G401.6 (cell line): Measurements from ENCODE around the gene BRF1.

Experiments used
- FAIRE-seq: peaks from 2 replicates; lab custom pipeline; 2012; peaks lifted over from hg19 to GRCh38; lab: Jason Lieb, UNC

The BRF1 gene

GRCh38 chr14:105224845-105225570 is 75.8 kb downstream of the BRF1 start:
- no peak for FAIRE-seq

DNA sequence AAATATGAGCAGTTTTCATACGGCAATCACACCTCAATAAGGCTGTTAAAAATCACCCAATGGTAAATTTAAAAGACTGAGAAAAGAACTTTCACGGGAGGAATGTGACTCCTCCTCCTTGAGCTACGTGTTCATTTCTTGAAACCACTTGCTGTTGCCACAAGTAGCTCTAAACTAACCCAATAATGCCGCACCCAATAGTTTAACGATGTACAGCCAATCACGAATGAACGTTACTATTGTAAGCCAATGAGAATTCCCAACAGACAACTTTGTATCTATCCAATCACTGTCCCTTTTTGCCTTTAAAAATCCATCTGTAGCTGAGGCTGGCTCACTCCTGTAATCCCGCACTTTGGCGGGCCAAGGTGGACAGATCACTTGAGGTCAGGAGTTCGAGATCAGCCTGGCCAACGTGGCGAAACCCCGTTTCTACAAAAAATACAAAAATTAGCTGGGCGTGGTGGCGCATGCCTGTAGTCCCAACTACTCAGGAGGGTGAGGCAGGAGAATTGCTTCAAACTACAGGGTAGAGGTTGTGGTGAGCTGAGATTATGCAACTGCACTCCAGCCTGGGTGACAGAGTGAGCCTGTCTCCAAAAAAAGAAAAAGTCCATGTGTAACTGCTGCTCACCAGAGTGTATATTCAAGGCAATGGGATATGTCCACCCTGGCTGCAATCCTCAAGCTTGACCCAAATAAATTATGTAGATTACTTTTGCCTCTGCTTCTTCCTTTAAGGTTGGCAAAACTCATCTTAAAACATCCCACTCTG is 76.8 kb downstream of the BRF1 start:
- FAIRE-seq: no peak

- FAIRE-seq: no peak
These were observed 77.5 kb downstream of the BRF1 start for GRCh38 chr14:105223260-105223659.

DNA sequence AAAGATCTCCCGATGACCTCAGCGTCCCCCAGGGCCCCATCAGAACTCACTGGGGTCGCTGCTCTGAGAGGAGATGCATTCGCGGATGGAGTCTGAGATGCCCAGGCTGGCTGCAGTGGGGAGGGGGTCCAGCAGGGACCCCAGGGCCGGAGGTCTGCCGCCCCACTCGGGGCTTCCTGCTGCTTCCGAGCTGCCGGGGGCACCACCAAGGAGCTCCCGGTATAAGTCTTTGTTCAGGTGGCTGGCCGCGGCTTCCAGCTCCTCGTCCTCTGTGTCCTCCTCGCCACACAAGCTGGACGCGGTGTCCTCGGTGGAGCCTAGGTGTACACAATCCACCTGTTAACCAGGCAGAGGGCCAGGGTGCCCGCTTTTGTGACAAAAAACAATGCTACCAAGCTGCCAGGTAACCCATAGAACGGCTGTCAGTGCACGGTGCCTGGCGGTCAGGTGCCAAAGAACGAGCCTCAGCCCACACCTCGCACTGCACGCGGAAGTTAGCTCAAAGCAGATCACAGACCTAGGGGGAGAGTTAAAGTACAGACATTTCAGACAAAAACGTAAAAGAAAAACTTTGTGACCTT is 79.1 kb downstream of the BRF1 start:
- no peak for FAIRE-seq

- no peak for FAIRE-seq
These were observed 79.9 kb downstream of the BRF1 start for GRCh38 chr14:105220699-105221597.

DNA sequence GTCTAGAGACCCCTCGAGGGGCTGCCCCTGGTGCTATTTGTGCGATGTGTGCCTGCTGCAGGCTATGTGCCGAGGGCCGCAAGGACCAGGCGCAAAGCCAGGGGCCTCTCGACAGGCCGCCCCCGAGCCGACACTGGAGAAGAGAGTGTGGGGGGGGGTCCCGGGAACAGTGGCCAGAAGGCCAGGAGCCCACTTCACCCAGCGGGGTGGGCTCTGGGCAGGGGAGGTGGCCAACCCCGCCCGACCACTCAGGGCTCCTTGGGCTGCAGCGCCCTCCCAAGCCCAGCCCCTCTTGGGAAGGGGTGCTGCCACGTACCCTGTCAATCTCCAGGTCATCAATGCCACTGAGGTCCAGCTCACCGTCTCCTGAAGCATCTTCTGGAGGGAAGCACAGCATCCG is 81.0 kb downstream of the BRF1 start:
- no peak for FAIRE-seq

DNA sequence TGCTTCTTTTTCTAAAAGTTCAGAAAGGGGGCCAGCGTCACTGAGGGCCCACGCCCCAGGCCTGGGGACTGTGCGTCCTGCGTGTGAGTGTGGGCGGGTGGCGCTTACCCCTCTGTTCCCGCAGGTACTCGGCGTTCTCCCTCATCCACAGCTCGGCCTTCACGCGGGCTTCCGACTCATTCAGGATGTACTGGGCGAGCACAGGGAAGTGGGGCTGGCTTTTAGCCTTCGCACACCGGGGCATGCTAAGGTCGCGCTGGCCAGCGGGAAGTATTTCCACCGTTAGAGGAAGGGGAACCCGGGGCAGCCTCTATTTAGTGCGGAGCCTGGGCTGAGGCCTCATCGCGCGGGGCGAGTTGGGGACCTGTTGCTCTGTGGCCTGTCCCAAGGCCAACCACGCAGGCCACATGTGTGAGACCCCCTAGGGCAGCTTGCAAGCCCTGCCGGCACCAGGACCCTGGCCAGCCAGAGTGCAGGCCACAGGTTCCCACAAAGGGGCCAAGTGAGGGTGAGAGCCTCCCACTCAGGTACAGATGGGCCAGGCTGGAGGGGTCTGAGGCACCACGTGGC is 81.7 kb downstream of the BRF1 start:
- no peak for FAIRE-seq

GRCh38 chr14:105218611-105219010 is 82.2 kb downstream of the BRF1 start:
- no peak for FAIRE-seq

DNA sequence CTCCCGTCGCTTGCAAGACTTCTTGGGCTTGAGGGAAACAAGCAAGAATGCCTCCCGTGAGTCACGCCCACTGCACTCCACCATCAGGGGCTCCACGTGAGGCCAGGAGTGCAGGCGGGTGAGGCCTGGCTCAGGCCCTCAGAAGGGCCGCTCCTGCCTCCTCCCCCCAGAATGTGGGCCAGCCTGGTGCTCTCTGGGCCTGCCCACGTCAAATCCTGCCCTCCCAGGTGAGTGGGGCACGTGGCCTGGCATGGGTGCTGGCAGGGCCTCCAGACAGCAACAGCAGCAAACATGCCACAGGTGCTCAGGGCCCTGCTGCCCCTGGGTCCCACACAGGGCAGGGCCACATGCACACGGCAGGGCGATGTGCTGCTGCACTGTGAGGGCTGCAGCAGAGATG is 83.0 kb downstream of the BRF1 start:
- FAIRE-seq: no peak

GRCh38 chr14:105216490-105217247 is 84.1 kb downstream of the BRF1 start:
- FAIRE-seq: no peak

GRCh38 chr14:105215602-105216001 is 85.2 kb downstream of the BRF1 start:
- no peak for FAIRE-seq

GRCh38 chr14:105214324-105214915 is 86.4 kb downstream of the BRF1 start:
- no peak for FAIRE-seq

DNA sequence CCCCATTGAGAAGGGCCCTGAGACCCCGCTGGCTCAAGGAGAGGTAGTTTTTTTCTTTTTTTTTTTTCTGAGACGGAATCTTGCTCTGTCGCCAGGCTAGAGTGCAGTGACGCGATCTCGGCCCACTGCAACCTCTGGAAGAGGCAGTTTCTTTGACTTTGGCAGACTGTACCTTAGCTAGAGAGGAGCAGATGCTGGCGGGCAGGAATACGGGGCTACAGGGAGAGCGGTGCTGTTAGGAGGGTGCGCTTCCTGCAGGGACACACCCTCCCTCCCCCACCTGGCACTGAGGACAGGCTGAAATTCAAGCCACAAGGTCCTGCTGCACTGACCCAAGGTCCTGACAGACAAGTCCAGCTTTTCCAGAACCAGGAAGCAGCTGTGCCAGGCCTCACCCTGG is 87.4 kb downstream of the BRF1 start:
- no peak for FAIRE-seq

DNA sequence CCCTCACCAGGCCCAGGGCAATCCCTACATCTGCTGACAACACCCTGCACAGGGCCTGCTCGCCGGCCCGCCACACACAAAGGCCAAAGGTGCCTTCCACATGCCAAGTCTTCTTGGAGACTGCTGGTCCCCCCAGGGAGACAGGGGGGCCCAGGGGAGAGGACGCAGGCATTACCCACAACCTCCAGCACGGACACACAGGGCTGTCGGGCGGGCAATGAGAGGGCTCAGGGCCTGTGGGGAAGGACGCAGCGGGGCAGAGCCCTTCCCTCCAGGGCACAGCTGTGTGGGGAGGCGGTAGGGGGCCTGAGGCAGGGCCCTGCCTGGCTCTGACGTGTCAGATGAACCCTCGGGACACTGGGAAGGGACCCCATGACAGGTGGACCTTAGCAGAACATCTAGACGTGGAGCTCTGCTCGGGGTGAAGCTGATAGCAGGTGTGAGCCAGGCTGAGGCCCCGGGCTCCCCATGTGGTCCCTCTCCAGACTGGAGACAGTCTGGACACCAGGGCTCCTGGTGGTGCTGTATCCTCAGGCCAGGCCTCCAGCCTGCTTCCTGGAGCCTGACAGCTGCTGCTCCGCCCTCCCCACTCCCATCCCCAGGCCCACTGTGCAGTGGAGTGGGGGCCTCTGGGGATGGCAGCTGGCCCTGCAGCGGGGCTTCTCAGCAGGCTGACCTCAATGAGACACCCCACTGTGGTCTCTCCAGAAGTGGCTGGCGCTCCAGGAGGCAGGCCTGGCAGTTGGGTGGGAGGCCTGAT is 88.1 kb downstream of the BRF1 start:
- no peak for FAIRE-seq

GRCh38 chr14:105211758-105212089 is 89.1 kb downstream of the BRF1 start:
- FAIRE-seq: no peak

- no peak for FAIRE-seq
These were observed 89.6 kb downstream of the BRF1 start for GRCh38 chr14:105211086-105211757.

- no peak for FAIRE-seq
These were observed 90.4 kb downstream of the BRF1 start for GRCh38 chr14:105210266-105211025.

DNA sequence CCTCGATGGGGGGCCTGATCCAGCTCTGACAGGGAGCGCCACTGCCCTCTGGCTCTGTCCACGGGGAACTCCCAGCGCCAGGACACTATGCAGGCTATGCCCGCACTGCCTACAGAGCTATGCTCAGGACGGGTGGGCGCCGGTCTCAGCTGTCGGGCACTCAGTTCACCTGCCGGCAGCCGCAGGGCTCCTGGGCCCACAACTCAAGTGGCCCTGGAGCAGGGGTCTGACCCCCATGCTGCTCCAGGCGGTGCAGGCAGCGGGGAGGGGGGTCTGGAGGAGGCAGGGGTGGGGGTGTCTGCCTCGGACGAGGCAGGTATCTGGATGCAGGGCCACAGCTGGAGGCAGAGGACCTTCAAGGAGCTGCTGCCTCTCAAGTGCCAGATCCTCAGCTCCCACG is 91.2 kb downstream of the BRF1 start:
- no peak for FAIRE-seq

DNA sequence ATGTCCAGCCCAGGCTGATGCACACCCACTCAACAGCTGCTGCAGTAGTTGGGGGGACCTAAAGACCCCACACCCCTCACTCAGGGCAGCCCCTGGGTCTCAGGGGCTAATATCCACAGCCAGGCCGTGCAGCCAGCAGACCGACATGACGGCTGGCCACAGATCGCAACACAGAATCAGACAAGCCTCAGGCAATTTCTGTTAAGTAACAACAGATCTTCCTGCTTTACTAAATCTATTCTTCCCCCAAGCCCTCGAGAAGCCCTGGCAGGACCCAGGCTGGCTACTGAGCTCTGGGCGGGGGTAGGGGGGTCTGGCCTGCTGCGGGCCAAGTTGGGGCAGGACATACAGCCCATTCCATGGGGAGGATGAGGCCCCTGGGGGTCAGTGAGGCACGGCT is 91.7 kb downstream of the BRF1 start:
- no peak for FAIRE-seq
